Dendritic cell treated with granulocyte-macrophage colony-stimulating factor and Interleukin-4, amounts not matched to agents 40 ng/mL and 50 ng/mL, for 4 days (primary cell): ENCODE data around the gene TACC3.

Experiments
- H3K27ac Mint-ChIP-seq: one replicate; pipeline ENCODE4 v1.8.0; 2022; ENCODE audit warnings: mild to moderate bottlenecking, mixed read lengths
- H3K27me3 Mint-ChIP-seq: one replicate; pipeline ENCODE4 v1.8.0; 2022; ENCODE audit warnings: mild to moderate bottlenecking, mixed read lengths
- H3K36me3 Mint-ChIP-seq: one replicate; pipeline ENCODE4 v1.8.0; 2022; ENCODE audit warnings: low read depth, mixed read lengths
- H3K4me1 Mint-ChIP-seq: one replicate; pipeline ENCODE4 v1.8.0; 2022; ENCODE audit warnings: low read depth, mixed read lengths
- H3K4me3 Mint-ChIP-seq: one replicate; pipeline ENCODE4 v1.8.0; 2022; ENCODE audit warnings: mild to moderate bottlenecking, moderate library complexity, mixed read lengths
- H3K9me3 Mint-ChIP-seq: one replicate; pipeline ENCODE4 v1.8.0; 2022; ENCODE audit warnings: mixed read lengths
- intact Hi-C: fragments of 100-400 bp; cut with micrococcal nuclease; formaldehyde crosslinking; loops from one replicate; pipeline ENCODE4 v1.15.0; 2022

Gene TACC3

GRCh38 chr4:1759170-1759817 is 38.0 kb downstream of the TACC3 start:
- Mint-ChIP-seq H3K27ac (peak overlapping the region; percentile 49), H3K9me3 (no peaks in the 10 kb centered on the region), H3K36me3 (no peaks in the 10 kb centered on the region), H3K4me3 (no peak overlapping the region), H3K27me3 (peaks cover 38% of the 10 kb centered on the region), H3K4me1 (peaks cover 7% of the 10 kb centered on the region)
- intact Hi-C loops, result no loop called here

- intact Hi-C loops, result no loop called here
- no peak overlapping the region for H3K4me3 Mint-ChIP-seq
- H3K27ac Mint-ChIP-seq, result peak overlapping the region; percentile 49
- peaks cover 5% of the 10 kb centered on the region for H3K4me1 Mint-ChIP-seq
- H3K27me3 Mint-ChIP-seq, result peaks cover 43% of the 10 kb centered on the region
- no peaks in the 10 kb centered on the region for H3K36me3 Mint-ChIP-seq
- no peaks in the 10 kb centered on the region for H3K9me3 Mint-ChIP-seq
Observed at GRCh38 chr4:1759818-1760223, 38.5 kb downstream of the TACC3 start.

GRCh38 chr4:1760521-1761071 is 39.3 kb downstream of the TACC3 start:
- Mint-ChIP-seq H3K4me1 (peaks cover 5% of the 10 kb centered on the region), H3K27me3 (peaks cover 48% of the 10 kb centered on the region), H3K9me3 (no peaks in the 10 kb centered on the region), H3K36me3 (no peaks in the 10 kb centered on the region), H3K27ac (no peak overlapping the region), H3K4me3 (no peak overlapping the region)
- intact Hi-C loops, result no loop called here

GRCh38 chr4:1761130-1761689 is 39.9 kb downstream of the TACC3 start:
- intact Hi-C loops, result no loop called here
- Mint-ChIP-seq H3K9me3 (no peaks in the 10 kb centered on the region), H3K4me1 (peaks cover 5% of the 10 kb centered on the region), H3K27me3 (peaks cover 51% of the 10 kb centered on the region), H3K36me3 (no peaks in the 10 kb centered on the region), H3K4me3 (no peak overlapping the region), H3K27ac (no peak overlapping the region)

GRCh38 chr4:1762264-1763010 is 41.1 kb downstream of the TACC3 start:
- H3K4me3 Mint-ChIP-seq, result no peak overlapping the region
- no peak overlapping the region for H3K27ac Mint-ChIP-seq
- H3K9me3 Mint-ChIP-seq, result no peaks in the 10 kb centered on the region
- H3K36me3 Mint-ChIP-seq, result no peaks in the 10 kb centered on the region
- H3K27me3 Mint-ChIP-seq, result peaks cover 55% of the 10 kb centered on the region
- peaks cover 5% of the 10 kb centered on the region for H3K4me1 Mint-ChIP-seq
- intact Hi-C loops, result no loop called here

GRCh38 chr4:1763070-1763549 is 41.8 kb downstream of the TACC3 start:
- Mint-ChIP-seq H3K36me3 (no peaks in the 10 kb centered on the region), H3K27me3 (peaks cover 57% of the 10 kb centered on the region), H3K4me1 (peaks cover 1% of the 10 kb centered on the region), H3K9me3 (no peaks in the 10 kb centered on the region), H3K27ac (no peak overlapping the region), H3K4me3 (no peak overlapping the region)
- intact Hi-C loops, result no loop called here

- Mint-ChIP-seq H3K27me3 (peaks cover 62% of the 10 kb centered on the region), H3K4me3 (no peak overlapping the region), H3K36me3 (no peaks in the 10 kb centered on the region), H3K9me3 (no peaks in the 10 kb centered on the region), H3K4me1 (no peaks in the 10 kb centered on the region), H3K27ac (no peak overlapping the region)
- intact Hi-C loops, result no loop called here
Observed at GRCh38 chr4:1763550-1764080, 42.3 kb downstream of the TACC3 start.

- Mint-ChIP-seq H3K36me3 (no peaks in the 10 kb centered on the region), H3K27me3 (peaks cover 70% of the 10 kb centered on the region), H3K27ac (no peak overlapping the region), H3K4me3 (no peak overlapping the region), H3K9me3 (no peaks in the 10 kb centered on the region), H3K4me1 (no peaks in the 10 kb centered on the region)
- intact Hi-C loops, result no loop called here
Observed at GRCh38 chr4:1764670-1765069, 43.3 kb downstream of the TACC3 start.

- peaks cover 73% of the 10 kb centered on the region for H3K27me3 Mint-ChIP-seq
- intact Hi-C loops, result no loop called here
- no peaks in the 10 kb centered on the region for H3K4me1 Mint-ChIP-seq
- H3K36me3 Mint-ChIP-seq, result no peaks in the 10 kb centered on the region
- H3K9me3 Mint-ChIP-seq, result no peaks in the 10 kb centered on the region
- no peak overlapping the region for H3K27ac Mint-ChIP-seq
- H3K4me3 Mint-ChIP-seq, result no peak overlapping the region
Observed at GRCh38 chr4:1765409-1766072, 44.2 kb downstream of the TACC3 start.

- intact Hi-C loops, result no loop called here
Observed at GRCh38 chr4:1766106-1767060, 45.1 kb downstream of the TACC3 start.

GRCh38 chr4:1767061-1767769 is 45.9 kb downstream of the TACC3 start:
- intact Hi-C loops, result no loop called here
- Mint-ChIP-seq H3K4me3 (no peak overlapping the region), H3K9me3 (no peaks in the 10 kb centered on the region), H3K27me3 (peaks cover 85% of the 10 kb centered on the region), H3K36me3 (no peaks in the 10 kb centered on the region), H3K4me1 (no peaks in the 10 kb centered on the region), H3K27ac (no peak overlapping the region)

More at GRCh38 chr4:1766106-1767060, 45.1 kb downstream of the TACC3 start:
- no peak overlapping the region for H3K4me3 Mint-ChIP-seq
- no peaks in the 10 kb centered on the region for H3K4me1 Mint-ChIP-seq
- H3K27me3 Mint-ChIP-seq, result peaks cover 82% of the 10 kb centered on the region
- no peaks in the 10 kb centered on the region for H3K36me3 Mint-ChIP-seq
- H3K9me3 Mint-ChIP-seq, result no peaks in the 10 kb centered on the region
- H3K27ac Mint-ChIP-seq, result no peak overlapping the region

GRCh38 chr4:1767770-1768366 is 46.5 kb downstream of the TACC3 start:
- intact Hi-C loops, result no loop called here
- H3K27me3 Mint-ChIP-seq, result peaks cover 82% of the 10 kb centered on the region

More at GRCh38 chr4:1767770-1768366, 46.5 kb downstream of the TACC3 start:
- Mint-ChIP-seq H3K9me3 (no peaks in the 10 kb centered on the region), H3K4me1 (no peaks in the 10 kb centered on the region), H3K36me3 (no peaks in the 10 kb centered on the region), H3K27ac (no peak overlapping the region), H3K4me3 (peak overlapping the region; percentile 56)
